Hippocampal formation (tissue), 2 donors: ENCODE data around the gene TLN1.

Experiments
- DNase-seq, 2 donors: peaks; one replicate each; lab custom pipeline; 2025; lab: John Stamatoyannopoulos, UW

The TLN1 gene

DNA sequence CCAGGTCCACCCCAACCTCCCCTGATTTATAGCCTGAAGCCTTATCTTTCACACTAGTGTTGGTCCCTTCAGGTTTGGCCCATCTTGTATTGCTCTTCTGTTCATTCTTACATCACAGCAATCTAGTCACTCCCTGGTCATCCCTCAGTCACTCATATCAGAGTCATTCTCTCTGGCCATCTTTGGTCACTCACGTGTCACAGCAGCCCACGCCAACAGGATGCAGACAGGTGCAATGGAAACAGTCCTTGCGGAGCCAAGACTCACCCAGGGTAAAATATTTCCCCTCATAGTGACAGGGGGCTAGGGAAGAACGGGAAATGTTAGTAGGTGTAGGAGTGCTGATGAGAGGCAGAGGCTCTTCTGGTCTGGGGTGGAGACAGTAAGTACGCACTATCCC lies 21.5 kb upstream of the TLN1 start:
- DNase-seq: no peak

DNA sequence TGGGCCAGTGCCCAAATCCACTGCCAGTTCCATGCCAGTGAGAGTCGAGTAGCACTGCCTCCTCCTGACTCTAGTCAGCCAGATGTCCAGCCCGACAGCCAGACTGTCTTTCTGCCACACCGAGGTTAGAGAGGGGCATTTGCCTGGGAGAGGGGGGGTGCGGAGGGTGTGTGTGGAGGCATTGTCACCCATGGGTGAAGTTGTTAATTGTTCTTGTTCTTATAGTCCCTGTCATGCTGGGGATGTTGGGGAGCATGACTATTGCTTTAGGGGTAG lies 18.2 kb upstream of the TLN1 start:
- DNase-seq: no peak

DNA sequence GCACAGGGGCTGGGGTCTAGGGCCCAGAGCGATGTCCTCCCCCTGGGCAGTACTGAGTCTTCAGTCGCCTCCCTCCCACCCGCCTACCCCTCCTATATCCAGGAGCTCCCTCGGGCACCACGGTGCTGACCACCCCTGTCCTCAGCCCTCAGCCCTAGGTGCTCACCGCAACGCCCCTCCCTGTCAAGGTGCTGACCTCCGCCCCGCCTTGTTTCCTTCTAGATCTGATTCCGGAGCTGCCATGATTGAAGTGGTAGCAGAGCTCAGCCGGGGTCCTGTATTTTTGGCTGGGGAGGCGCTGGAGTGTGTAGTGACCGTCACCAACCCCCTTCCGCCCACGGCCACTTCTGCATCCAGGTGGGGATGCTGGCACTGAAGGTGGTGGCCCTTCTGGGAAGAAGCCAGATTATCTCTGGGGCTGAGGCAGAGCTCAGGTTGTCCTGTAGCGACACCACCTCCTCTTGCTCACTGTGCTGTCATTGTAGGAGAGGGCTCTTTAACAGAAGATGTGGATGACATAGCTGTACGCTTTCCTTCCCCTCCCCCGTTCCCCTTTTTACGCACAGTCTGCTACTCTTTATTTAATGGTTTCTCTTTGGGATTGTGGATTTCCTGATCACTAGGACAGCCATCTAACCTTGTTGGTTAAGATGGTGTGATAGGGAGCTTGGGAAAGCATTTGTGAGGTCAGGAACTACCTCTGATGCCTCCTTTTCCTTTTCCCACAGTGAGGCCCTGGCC lies 17.7 kb upstream of the TLN1 start:
- DNase-seq: no peak

DNA sequence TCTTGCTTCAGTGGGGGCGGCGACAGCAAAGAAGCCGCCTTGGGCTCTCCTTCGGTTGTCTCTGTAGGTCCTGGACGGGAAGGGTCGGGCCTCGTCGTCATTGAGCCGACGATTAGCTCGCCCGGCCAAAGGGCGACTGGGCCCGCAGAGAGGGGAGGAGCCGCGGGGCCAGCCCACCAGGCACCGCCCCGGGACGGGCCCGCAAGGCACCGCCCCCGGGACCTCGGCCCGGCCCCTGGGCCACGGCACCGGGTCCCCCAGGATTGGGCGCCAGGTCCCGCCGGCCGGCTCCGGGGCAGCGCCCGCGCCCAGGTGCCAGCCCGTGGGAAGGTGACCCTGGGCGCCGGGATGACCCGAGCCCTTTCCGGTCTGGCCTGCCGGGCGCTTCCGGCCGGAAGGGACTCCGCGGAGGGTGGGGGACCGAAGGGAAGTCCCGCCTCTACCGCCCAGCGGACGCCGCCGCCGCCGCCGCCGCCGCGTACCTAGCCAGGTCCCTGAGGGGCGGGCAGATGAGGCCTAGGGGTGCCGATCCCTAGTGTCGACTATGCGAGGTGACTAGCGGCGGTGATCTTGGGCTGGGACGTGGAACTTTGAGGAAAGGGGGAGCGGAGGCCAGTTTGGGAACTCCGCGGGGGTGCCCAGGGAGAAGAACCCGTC lies 17.0 kb upstream of the TLN1 start, which contains the start of the genes GBA2 and RGP1:
GBA2 (minus strand) TSS at position 371 of the 657 bp plus-strand sequence. CDS start 524 bp downstream, outside the sequence.
RGP1 (plus strand) TSS at position 430 of the 657 bp plus-strand sequence. CDS start 469 bp downstream, outside the sequence.
- peak; percentile 58 to 81 for DNase-seq

DNA sequence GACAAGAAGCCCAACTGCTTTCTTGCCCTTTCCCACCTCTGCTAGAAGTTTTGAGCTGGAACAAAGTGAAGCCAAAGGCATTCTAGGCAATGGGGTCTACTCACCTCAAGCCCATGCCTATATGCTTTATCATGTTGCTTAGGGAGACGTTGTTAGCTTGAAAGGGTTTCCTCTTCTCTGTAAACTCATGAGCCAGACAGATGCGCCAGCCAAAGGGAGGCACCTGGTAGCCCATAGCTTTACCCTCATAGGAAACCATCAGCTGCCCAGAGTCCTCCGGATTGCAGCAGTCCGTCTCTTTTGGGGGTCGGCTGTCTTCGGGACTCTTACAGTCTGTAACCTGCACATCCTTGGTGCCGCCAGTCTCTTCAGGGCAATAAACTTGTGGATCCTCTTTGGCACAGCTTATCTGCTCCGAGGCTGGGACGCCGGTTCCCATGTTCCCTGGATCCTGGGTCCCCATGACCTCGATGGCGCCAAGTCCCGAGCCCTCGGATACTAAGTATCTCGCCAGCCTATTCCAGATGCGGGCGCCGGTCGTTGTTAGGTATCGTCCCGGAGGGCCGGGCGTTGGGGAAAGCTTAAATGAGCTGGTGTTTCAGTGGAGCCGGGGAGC lies 16.4 kb upstream of the TLN1 start:
- no peak for DNase-seq

DNA sequence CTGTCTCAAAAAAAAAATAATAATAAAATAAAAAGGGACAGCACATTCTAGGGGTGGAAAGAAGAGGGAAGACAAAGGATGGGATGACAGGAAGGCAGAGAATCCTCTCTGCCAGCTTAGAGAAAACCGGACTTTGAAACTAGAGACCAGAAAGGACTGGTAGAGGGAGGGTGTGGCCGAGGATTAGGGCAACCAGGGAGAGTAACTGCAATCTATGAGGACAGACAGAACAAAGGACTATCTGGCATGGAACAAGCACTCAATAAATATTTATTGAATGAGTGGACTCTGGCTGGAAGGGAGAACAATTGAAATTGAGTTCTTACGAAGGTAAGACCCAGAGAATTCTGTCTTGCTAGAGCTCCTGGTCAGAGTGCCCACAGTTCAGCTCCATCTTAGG lies 14.6 kb upstream of the TLN1 start:
- no peak for DNase-seq

DNA sequence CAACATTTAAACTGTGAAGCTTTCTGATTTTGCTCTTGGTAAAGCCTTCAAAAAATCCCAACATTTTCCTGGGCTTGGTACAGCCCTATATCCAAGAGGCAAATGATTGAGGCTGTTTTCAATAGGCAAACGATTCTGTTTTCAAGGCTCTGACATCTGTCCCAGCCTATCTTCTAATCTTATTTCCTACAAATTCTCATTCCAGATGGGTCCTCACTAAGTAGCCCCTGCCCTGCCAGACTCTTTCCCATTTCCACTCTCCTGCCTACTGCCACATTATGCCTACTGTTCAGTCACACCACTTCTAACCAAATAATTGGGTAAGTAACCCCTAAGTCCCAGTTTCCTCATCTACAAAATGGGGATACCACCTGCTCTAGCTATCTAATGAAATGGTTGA lies 13.6 kb upstream of the TLN1 start:
- no peak for DNase-seq

DNA sequence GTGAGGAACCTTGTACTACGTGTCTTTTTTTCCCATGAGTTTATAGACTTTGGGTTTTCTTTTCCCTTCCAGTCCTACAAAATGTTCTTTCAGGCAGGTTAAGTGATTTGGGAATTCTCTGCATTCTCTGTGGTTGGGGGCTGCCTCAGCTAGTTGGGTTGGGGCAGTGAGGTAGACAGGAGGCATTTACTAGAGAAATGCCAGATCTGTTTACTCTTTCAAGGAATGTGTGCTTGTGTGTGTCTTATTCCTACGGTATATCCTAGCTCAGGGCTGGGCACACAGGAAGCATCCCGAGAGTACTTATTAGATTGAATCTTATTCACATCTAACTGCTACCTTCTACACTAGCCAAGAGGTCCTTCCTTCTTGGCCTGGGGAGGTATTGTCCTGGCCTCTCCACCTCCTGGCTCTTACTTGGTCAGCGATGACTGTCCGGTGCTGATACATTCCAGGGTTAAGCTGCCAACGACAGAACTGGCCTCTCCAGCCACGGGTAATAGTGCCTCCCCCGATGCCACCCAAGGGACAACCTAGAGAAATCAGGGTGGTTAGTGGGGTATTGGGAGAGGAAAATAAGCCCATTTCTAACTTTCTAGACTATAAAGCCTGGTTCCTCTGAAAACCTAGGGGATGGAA lies 12.0 kb upstream of the TLN1 start:
- DNase-seq: no peak

DNA sequence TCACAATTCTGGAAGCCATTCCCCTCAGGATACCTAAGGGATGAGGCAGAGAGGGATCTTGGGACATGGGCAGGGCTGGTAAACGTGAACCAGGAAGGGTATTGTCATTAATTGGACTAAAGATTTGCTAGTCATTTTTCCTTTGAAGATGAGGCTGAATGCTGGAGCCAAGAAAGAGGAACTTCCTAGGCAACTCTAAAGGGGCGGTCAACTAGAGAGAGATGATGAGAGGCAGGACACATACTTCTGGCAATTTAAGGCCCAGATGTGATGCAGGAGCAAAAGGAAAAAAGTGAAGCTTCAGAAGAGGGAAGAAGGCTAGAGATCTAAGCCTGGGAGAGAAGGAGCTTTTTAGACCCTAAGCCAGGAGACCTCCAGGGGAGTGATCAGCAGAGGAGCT lies 11.5 kb upstream of the TLN1 start:
- DNase-seq: no peak

DNA sequence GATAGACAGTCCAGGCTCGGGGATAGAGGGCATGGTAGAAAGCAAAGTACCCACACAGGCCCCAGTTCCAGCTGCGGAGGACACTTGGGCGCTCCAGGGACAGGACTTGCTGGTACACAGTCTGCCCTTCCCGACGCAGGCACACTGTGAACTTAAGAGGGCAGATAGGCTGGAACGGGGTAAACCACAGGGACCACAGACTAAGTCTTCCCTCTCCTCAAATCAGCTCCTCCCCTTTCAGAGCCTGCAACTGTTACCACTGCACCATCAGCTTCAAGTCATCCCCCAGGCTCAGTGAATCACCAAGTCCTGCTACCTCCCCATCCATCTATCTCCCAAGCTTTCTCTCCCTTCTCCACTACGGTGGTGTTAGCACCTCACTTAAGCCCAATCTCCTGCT lies 9.7 kb upstream of the TLN1 start:
- no peak for DNase-seq

DNA sequence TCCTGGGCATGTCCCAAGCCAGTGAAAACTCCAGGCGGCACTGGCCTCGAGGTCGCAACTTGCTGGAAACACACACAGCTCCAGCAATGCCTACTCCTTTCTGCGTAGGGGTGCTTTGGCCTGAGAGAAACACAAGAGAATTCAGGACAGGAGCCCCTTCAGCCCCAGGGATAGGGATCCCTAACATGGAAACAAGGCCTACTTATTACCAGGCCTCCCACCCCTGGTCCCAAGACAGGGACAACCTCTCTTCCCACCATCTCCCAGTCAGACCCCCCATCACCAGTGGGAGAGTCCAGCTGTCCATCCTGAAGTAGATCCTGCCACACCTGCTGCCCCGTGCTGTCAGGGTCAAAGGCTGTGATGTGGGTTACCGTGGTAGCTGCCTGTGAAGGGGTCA lies 8.2 kb upstream of the TLN1 start:
- DNase-seq: no peak

DNA sequence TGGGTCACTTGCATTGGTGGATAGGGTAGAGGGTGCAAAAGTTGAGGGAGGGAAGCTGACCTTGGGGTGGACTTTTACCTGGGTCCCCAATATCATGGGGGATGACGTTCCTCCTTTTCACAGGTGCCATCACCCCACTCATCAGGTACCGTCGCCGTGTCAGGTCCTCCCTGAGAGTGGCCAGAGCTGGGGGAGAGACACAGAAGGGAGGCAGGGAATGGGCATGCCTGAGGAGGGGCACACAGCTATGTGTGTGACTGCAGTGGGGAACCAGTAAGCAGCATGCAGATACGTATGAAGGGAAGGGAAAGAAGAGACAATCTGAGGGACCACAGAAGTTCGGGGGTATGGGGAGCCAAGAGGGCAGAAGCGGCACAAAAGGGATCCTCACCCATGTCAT lies 6.9 kb upstream of the TLN1 start:
- DNase-seq: no peak

DNA sequence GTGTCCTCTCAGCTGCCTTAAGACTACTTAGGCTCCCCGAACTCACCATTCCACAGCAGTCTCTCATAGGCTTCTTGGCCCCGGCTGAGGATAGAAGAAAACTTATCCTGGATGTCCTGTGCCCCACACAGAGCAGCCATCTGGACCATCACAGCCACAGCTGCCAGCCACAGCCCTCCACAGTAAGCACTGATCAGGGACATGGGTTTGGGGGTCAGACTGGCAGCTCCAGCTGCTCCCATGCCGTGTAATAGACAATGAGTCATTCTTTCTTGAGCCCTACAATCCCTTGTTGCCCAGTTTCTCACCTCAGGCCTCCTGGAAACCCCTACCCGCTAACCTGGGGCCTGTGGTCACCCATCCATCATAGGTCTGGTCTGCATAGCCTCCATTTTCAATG lies 6.2 kb upstream of the TLN1 start:
- DNase-seq: no peak

DNA sequence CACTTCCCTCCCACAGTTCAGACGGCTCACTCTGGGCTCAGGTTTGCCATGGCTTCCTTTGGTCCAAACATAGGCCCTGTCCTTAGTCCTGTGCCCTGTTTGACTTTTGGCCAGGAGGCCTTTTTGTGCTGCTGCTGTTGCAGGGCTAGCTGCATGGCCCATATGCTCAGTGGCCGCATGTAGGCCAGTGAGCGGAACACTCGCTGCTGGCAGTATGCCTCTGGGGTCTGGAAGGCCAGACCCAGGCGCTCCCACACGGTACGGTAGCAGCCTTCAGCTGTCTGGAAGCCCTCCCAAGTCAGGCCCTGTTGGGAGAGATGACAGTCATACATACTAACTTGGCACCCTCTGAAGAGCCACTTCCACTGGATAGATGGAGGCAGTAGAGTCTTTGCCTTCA lies 5.1 kb upstream of the TLN1 start:
- no peak for DNase-seq

DNA sequence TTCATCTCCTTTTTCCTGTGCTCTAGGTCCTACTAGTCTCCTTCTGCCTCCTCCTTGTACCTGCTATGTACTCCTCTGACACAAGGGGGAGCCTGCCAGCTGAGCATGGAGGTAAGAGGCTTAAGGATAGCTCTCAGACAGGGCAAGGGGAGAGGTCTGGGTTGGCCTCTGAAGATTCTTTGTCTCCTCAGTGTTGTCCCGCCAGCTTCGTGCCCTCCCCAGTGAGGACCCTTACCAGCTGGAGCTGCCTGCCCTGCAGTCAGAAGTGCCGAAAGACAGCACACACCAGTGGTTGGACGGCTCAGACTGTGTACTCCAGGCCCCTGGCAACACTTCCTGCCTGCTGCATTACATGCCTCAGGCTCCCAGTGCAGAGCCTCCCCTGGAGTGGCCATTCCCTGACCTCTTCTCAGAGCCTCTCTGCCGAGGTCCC lies 4.2 kb upstream of the TLN1 start:
- DNase-seq: peak; percentile 15 to 46

DNA sequence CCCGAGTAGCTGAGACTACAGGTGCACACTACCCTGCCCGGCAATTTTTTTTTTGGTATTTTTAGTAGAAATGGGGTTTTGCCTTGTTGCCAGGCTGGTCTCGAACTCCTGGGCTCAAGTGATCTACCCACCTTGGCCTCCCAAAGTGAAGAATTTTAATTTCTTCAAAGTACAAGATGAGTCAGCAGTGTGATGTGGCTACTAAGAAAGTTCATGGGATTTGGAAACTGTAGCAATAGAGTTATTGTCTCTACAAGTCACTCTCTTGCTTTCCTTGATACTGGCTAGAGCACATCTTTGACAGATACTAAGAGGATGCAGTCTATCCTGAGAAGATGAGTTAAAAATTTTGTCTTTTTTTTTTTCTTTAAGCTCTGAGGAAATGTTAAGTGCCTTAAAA lies 2.1 kb upstream of the TLN1 start:
- no peak for DNase-seq

DNA sequence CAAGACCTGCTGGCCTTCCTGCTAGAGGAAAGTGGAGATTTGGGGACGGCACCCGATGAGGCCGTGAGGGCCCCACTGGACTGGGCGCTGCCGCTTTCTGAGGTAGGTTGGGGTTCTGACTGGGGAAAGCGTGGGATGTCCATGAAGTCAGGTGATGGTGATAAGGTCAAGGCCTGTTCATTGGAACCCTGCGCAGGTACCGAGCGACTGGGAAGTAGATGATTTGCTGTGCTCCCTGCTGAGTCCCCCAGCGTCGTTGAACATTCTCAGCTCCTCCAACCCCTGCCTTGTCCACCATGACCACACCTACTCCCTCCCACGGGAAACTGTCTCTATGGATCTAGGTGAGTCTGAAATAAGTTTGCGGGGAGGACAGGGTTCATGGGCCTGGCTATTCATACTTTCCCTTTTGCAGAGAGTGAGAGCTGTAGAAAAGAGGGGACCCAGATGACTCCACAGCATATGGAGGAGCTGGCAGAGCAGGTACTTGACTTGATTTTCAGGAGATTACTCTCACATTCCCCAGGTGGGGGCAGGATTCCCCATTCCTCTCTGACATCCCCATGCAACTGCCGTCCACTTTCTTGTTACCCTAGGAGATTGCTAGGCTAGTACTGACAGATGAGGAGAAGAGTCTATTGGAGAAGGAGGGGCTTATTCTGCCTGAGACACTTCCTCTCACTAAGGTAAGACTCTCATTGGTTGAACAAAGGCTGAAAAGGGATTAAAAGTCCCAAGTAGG lies 976 bp upstream of the TLN1 start:
- DNase-seq: no peak

DNA sequence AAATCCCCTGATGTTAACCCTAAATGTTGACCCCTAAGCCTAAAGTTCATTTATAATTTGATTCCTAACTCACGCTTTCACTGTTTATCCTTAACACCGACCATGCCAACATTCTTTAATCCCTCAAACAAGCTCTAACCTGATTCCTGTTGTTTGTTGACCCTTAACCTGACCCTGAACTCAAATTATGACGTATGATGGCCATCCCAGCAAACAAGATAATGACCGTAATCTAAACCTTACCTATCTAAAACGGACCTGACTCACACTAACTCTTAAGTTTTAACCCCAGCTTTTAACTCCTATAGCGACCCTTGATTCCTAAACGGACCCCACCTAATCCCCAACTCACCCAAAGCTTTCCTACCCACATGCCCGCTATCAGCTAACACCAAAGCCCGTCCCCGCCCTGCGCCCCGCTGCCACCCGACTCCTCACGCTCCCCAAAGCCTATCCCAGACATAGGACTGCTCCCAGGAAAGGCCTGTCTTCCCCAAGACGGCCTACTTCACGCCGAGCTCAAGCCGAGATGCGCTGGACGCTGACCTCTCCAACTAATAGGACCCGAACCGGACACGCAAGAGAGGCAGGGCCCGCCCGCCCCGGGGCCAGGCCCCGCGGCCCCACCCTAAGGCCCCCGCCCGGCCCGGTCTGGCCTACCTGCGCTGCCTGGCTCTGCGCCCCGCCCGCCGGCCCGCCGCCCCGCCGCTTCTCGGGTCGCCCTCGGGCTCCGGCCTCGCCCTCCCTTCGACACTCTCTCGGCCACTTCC lies 395 bp downstream of the TLN1 start:
- DNase-seq: no peak

DNA sequence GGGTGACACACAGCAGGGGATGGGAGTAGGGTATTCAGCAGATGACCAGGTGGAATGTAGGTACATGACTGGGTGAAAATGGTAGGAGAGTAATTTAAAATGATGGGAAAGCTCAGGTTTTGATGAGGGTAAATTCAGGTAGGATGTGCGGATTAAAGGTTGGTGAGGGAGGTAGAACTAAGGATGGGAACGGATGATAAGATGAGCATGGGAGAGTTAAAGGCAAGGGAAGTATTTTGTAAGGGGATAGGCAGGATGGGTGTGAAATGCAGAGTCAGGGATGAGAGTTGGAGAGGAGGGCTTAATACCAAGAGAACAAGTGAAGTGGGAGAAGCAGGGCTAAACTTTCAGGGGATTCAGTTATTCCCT lies 1.5 kb downstream of the TLN1 start:
- no peak for DNase-seq

DNA sequence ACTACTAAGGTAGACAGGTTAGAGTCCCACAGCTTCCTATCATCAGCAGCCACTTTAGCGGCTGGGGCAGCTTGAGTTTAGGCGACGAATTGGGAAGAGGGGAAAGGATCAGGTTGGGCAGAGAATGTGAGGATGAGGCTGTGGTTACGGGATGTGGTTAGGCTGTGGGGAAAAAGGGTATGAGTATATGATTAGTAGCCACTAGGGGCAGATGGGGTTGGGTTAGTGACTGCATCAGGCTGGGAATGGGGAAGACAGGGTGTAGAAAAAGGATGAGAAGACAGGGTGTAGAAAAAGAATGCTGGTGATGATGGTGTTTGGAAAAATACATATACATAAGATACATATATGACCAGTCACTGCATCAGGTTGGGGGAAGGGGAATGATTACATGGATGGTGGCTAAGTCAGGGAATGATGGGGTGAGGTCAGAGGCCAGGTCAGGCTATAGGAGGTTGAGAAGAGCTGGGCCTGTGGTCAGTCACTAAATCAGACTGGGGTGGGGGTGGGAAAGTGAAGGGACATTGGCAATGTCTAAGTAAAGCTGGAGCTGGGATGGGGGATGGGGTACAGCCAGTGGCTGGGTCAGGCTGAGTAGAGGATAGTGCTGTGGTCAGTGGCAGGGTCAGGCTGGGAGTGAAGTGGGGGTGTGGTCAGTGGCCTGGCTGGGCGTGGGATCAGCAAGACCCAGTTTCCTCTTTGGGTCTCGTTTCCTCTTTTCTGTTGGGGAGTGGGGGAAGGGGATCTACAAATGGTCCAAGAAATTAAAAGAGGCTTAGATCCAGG lies 2.1 kb downstream of the TLN1 start:
- peak in 1 of 2 donors; percentile 37 for DNase-seq

DNA sequence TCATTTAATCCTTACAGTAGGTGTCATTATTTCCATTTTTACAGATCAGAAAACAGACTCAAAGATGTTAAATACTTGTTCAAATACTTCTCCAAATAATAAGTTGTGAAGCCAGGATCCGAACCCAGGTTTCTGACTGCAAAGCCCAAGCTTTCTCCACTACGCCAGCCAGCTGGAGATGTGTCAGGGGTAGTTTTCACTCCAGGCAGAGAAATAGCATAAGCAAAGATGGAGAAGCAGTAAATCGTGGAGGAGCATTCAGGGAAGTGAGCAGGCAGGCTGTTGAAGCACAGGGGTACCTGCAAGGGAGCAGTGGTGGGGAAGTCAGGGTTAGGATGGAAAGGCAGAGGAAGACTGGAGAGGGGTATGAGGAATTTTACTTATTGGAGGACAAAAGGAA lies 2.9 kb downstream of the TLN1 start:
- no peak for DNase-seq
